Hepatocyte (in vitro differentiated cells): ENCODE data around the gene ERG. TPM values are rescaled to one million over a fixed set of nuclear protein-coding genes. Genes with fewer than 3 reads are reported as not detected.
A peak's percentile ranks its signal among the peaks of the same experiment; 100 is the strongest.

Experiments
- DNase-seq: peaks from one replicate; pipeline ENCODE4 v3.0.0-alpha.2; 2016; ENCODE audit warnings: low spot score
- H2AFZ ChIP-seq: fragments of 200-600 bp; sonication (generic); 2 replicates; pipeline ENCODE4 v1.6.0; 2016; ENCODE audit warnings: antibody characterized with exemption, mild to moderate bottlenecking
- H3K27ac ChIP-seq: fragments of 200-600 bp; sonication (generic); 2 replicates; pipeline ENCODE4 v1.5.1; 2016; ENCODE audit warnings: mild to moderate bottlenecking
- H3K27me3 ChIP-seq: fragments of 200-600 bp; sonication (generic); 2 replicates; pipeline ENCODE4 v1.6.1; 2016
- H3K36me3 ChIP-seq: fragments of 200-600 bp; sonication (generic); replicated peaks from 2 replicates; pipeline ENCODE4 v1.5.1; 2016; ENCODE audit warnings: low read depth; ENCODE audit not compliant: insufficient read depth
- H3K4me1 ChIP-seq: fragments of 200-600 bp; sonication (generic); 2 replicates; pipeline ENCODE4 v1.5.1; 2016; ENCODE audit warnings: mild to moderate bottlenecking, moderate library complexity; ENCODE audit not compliant: insufficient read depth
- H3K4me2 ChIP-seq: fragments of 200-600 bp; sonication (generic); 2 replicates; pipeline ENCODE4 v1.6.0; 2016
- H3K4me3 ChIP-seq: fragments of 200-600 bp; sonication (generic); 2 replicates; pipeline ENCODE4 v1.5.1; 2016; ENCODE audit warnings: mild to moderate bottlenecking
- H3K79me2 ChIP-seq: fragments of 200-600 bp; sonication (generic); 2 replicates; pipeline ENCODE4 v1.6.0; 2017; ENCODE audit warnings: mild to moderate bottlenecking
- H3K9me2 ChIP-seq: fragments of 200-600 bp; sonication (generic); replicated peaks from 2 replicates; pipeline ENCODE4 v1.6.0; 2017; ENCODE audit warnings: mild to moderate bottlenecking; ENCODE audit not compliant: insufficient read depth
- H3K9me3 ChIP-seq: fragments of 200-600 bp; sonication (generic); 2 replicates; pipeline ENCODE4 v1.5.1; 2016; ENCODE audit warnings: low read depth, mild to moderate bottlenecking
- H4K20me1 ChIP-seq: fragments of 200-600 bp; sonication (generic); 2 replicates; pipeline ENCODE4 v1.6.0; 2016; ENCODE audit warnings: mild to moderate bottlenecking; ENCODE audit not compliant: insufficient read depth, poor library complexity, severe bottlenecking
- EZH2 ChIP-seq: fragments of 200-600 bp; sonication (generic); IDR thresholded peaks from 2 replicates; pipeline ENCODE4 v1.6.1; 2016; ENCODE audit warnings: antibody characterized with exemption, mild to moderate bottlenecking, borderline replicate concordance
- EZH2phosphoT487 ChIP-seq: fragments of 200-600 bp; sonication (generic); IDR thresholded peaks from one replicate; pipeline ENCODE4 v1.6.1; 2018; ENCODE audit warnings: antibody characterized with exemption, mild to moderate bottlenecking, low read depth, moderate library complexity; ENCODE audit not compliant: unreplicated experiment, severe bottlenecking
- WGBS: methylation state at CpG from one replicate; pipeline ENCODE4 v1.1.6; 2016; ENCODE audit warnings: low lambda C conversion rate; ENCODE audit errors: missing lambda C conversion rate; 5-methylcytosine and 5-hydroxymethylcytosine counted together
- polyA plus RNA-seq: library from polyadenylated mRNA; unstranded; fragments of >200 nt; fragmentation: Nextera tagmentation; extraction: Ambion mirVana; gene quantifications from 2 replicates; pipeline ENCODE4 v1.2.1, GENCODE V29; 2016
- total RNA-seq: library from RNA; depleted of rRNA; stranded (reverse); fragments of >200 nt; gene quantifications from 2 replicates; pipeline ENCODE4 v1.2.3, GENCODE V29; 2014
- TF ChIP-seq, protein P1 (sequence below): fragments of 200-600 bp; sonication (generic); IDR thresholded peaks from 2 replicates; pipeline ENCODE4 v1.5.1; 2016; ENCODE audit warnings: antibody characterized with exemption, mild to moderate bottlenecking; ENCODE audit not compliant: poor library complexity

Gene ERG
- total and polyA plus RNA-seq, 2 experiments from 2014 or later: 2.5 to 5.1 TPM

DNA sequence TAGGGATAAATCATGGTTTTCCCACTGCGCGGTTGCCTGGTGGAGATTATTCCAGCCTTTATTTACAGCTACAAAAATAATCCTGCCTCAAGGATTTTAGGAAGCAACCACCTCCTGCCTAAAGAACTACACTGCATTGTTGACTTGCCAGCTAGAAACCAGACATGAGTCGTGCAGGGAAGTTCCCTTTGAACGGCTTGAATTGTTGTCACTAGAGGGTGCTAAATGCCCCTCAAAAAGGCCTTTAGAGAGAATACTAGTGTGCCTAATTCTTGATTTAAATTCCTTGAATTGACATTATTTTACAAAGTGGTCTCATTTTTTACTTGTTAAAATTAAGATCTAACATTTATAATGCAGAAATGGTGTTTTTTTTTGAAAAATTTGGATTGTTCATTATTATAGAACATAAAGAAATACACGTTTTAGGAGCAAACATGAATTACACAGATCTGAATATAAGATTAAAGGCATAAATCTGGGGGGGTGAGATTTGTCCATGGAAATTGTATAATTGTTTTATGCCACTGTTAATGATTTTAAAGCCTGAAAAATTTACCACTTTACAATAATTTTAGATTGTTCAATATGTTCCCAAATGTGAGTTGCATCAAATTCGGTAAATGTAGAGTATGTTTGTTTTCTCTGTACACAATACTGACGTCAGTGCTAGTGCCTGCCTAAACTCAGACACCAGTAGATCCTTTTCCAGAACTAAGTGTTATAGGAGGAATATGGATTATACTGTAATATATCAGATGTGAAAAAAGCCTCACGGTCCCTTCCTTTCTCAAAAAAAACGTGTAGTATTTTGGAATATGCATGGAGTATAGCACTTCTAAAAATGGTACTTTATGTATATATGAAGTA lies 7.6 kb upstream of the ERG start:
- no peak for TF ChIP-seq EZH2phosphoT487
- TF ChIP-seq EZH2: no peak
- TF ChIP-seq, protein P1, sequence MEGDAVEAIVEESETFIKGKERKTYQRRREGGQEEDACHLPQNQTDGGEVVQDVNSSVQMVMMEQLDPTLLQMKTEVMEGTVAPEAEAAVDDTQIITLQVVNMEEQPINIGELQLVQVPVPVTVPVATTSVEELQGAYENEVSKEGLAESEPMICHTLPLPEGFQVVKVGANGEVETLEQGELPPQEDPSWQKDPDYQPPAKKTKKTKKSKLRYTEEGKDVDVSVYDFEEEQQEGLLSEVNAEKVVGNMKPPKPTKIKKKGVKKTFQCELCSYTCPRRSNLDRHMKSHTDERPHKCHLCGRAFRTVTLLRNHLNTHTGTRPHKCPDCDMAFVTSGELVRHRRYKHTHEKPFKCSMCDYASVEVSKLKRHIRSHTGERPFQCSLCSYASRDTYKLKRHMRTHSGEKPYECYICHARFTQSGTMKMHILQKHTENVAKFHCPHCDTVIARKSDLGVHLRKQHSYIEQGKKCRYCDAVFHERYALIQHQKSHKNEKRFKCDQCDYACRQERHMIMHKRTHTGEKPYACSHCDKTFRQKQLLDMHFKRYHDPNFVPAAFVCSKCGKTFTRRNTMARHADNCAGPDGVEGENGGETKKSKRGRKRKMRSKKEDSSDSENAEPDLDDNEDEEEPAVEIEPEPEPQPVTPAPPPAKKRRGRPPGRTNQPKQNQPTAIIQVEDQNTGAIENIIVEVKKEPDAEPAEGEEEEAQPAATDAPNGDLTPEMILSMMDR: peak; percentile 87
- Histone ChIP-seq H3K4me1 (peaks cover 4% of the 10 kb centered on the region), H3K4me2 (no peak overlapping the region), H3K27ac (no peak overlapping the region), H3K79me2 (no peaks in the 10 kb centered on the region), H2AFZ (no peak overlapping the region), H3K9me2 (no peaks in the 10 kb centered on the region), H3K27me3 (no peaks in the 10 kb centered on the region), H3K9me3 (no peaks in the 10 kb centered on the region), H3K4me3 (no peak overlapping the region), H3K36me3 (no peaks in the 10 kb centered on the region), H4K20me1 (no peaks in the 10 kb centered on the region)
- WGBS: 48% methylated on average over 9 of the region's 9 CpGs
- peak; percentile 78 for DNase-seq

DNA sequence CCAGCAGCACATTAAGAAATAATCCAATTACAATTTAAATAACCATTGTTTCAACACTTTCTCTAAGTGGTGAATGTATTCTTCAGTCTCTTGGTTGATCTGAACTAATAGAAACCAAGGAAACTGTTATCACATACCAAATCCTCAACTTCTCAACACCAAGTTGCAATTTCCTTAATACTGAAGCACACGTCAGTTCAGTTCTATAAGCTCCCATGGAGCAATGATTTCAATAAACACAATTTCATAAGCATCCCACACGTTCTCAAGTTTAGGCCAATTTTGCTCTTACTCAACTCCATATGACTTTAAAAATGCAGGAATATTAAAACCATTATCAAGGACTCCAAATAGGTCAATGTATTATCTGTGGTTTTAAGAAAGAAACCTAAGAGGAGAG lies 5.8 kb upstream of the ERG start:
- 78% methylated on average over 2 of the region's 2 CpGs for WGBS
- H3K27ac ChIP-seq: peak overlapping the region; percentile 76

DNA sequence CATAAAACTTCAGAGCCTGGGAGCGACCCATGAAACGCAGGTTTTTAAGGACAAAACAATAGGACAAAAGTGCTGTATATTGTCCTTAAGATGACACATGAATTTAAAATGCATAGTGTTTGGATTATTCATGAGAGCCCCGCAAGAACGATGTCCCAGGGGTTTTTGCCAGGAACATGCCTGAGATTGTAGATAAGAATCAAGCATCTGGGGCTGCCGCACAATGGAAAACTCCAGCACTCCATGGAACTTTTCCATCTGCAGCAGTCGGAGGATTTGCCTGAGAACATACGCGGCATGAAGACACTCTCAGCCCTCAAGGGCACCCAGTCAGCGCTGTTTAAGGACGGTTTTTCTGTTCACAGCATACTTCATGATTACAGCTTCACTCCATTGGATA lies 5.3 kb upstream of the ERG start:
- Histone ChIP-seq H3K9me3 (no peaks in the 10 kb centered on the region), H3K4me2 (peak overlapping the region; percentile 59), H3K9me2 (no peaks in the 10 kb centered on the region), H3K27me3 (no peaks in the 10 kb centered on the region), H4K20me1 (no peaks in the 10 kb centered on the region), H3K36me3 (no peaks in the 10 kb centered on the region), H3K27ac (peak overlapping the region; percentile 76), H3K4me1 (peaks cover 4% of the 10 kb centered on the region), H3K79me2 (no peaks in the 10 kb centered on the region), H3K4me3 (no peak overlapping the region), H2AFZ (no peak overlapping the region)
- WGBS: 56% methylated on average over 10 of the region's 10 CpGs
- TF ChIP-seq, protein P1: no peak
- no peak for TF ChIP-seq EZH2phosphoT487
- no peak for DNase-seq

More for the DNA sequence above, 5.8 kb upstream of the ERG start:
- no peak overlapping the region for H2AFZ ChIP-seq
- H3K4me2 ChIP-seq: peak overlapping the region; percentile 59
- H4K20me1 ChIP-seq: no peaks in the 10 kb centered on the region
- H3K4me3 ChIP-seq: no peak overlapping the region
- H3K79me2 ChIP-seq: no peaks in the 10 kb centered on the region
- peaks cover 4% of the 10 kb centered on the region for H3K4me1 ChIP-seq
- no peaks in the 10 kb centered on the region for H3K9me3 ChIP-seq
- H3K36me3 ChIP-seq: no peaks in the 10 kb centered on the region
- DNase-seq: no peak
- no peaks in the 10 kb centered on the region for H3K9me2 ChIP-seq
- no peak for TF ChIP-seq EZH2phosphoT487
- H3K27me3 ChIP-seq: no peaks in the 10 kb centered on the region

DNA sequence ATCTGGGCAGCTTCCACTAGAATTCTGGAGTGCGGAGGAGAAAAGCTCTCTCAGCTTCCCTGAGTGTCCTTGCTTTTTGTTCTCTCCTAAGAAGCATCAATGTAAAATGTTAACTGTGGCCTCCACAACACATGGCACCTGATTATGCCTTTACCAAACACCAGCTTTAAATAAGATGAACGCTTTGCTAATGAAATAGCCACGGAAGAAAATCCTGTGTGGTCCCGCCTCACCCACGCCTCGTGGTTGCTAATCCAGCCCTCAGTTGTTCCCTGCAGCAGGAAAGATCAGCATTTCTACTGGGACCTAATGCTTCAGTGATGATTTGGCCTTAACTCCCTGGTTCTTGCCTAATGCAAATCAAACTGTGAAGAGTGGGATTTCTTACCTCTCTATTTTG lies 1.8 kb upstream of the ERG start:
- no peak overlapping the region for H3K27ac ChIP-seq
- H3K4me3 ChIP-seq: no peak overlapping the region
- peaks cover 4% of the 10 kb centered on the region for H3K4me1 ChIP-seq
- no peak for TF ChIP-seq EZH2phosphoT487
- TF ChIP-seq EZH2: no peak
- TF ChIP-seq, protein P1: no peak
- no peaks in the 10 kb centered on the region for H3K9me3 ChIP-seq
- no peaks in the 10 kb centered on the region for H3K27me3 ChIP-seq
- H3K9me2 ChIP-seq: no peaks in the 10 kb centered on the region
- no peaks in the 10 kb centered on the region for H4K20me1 ChIP-seq
- WGBS: 86% methylated on average over 6 of the region's 6 CpGs
- no peak overlapping the region for H3K4me2 ChIP-seq
- H3K79me2 ChIP-seq: no peaks in the 10 kb centered on the region
- no peak for DNase-seq
- no peak overlapping the region for H2AFZ ChIP-seq
- no peaks in the 10 kb centered on the region for H3K36me3 ChIP-seq
